G401.6 (cell line): ENCODE results near the gene OR5L1.

ENCODE experiments used
- FAIRE-seq: peaks from 2 replicates; lab custom pipeline; 2012; peaks lifted over from hg19 to GRCh38; lab: Jason Lieb, UNC

The OR5L1 gene

DNA sequence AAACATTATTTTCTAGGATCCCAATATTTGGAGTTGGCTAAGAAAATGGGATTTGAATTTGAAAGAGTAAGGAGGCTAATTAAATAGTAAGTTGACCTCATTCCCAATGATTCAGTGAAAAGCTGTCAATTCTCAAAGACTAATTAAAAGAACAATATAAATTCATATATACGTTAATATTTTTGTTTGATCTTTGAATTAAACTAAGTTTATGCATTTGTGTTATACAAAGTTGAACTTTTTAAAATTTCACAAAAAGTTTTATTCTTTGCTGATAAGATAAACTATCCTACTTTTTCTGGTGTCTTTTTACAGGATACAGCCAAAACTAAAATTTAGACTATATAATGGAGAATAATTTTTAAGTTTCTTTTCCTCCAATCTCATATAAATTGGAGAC lies at the start of gene OR5L1:
Gene OR5L1 (plus strand): TSS at position 301 of the 400 bp plus-strand sequence. CDS start 100 bp downstream, outside the sequence.
- FAIRE-seq: no peak

DNA sequence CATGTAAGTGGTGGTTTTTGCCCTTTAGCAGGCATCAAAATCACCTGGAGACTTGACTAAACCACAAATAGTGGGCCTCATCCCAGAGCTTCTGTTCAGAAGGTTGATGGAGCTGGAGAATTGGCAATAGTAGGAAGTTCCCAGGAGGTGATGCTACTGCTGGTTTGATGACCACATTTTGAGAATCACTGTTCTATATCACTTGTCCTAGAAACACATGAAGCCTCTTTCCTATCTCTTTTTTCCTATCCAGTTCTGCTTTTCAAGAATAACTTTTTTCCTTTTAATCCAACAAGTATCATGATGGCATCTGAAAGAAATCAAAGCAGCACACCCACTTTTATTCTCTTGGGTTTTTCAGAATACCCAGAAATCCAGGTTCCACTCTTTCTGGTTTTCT lies 38.0 kb upstream of the OR5L1 start, which contains the start of gene OR5D13:
Gene OR5D13 (plus strand): TSS at position 301 of the 400 bp plus-strand sequence. CDS start 0 bp downstream, at position 301.
- FAIRE-seq: no peak

DNA sequence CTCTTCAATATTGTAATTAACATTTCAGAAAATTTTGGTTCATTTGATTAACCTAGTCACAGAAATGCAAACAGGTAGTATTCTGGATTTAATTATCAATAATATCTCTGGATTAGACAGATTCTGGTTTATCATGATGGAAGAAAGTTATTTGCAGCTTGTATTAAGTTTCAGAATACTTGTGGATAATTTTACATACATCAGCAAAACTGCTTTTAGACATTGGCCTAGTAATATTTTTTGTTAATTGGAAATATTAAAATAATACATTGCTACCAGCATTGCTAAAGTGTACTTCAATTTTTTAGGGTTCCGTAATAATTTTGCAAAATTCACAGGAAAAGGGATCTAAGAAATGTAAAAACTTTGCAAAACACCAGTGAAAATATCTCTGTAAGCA lies 19.6 kb upstream of the OR5L1 start:
- FAIRE-seq: no peak

DNA sequence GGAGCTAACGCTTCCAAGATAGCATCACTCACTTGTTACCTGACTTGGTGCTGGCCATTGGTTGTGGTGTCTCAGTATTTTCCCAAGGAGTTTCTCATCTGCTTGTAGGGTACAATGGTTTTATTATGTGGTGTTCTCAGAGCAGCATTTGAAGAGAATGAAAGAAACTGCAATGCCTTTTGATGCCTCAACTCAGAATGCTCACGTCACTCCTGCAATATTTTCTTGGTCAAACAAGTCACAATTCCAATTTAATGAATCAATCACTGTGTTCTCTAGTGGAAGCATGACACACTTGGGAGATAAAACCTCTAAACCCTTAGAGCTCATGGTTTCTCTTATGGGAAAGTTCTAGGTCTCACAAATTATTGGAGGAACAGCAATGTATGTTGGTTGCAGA lies 17.8 kb upstream of the OR5L1 start:
- FAIRE-seq: no peak

DNA sequence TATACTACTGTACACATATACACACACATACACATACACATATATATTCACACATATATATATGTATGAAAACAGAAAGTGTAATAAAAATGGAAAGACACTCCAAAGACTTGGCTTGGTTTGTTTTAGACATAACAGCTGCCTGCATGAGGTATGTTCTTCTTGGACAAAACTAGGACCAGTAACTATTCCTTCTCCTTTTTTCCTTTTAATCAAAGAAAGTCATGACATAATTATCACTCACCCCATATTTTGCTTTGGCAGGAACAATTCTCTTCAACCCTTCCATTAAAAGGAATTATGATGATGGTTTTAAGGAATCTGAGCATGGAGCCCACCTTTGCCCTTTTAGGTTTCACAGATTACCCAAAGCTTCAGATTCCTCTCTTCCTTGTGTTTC lies 15.9 kb upstream of the OR5L1 start, which contains the start of gene OR5D14:
Gene OR5D14 (plus strand): TSS at position 301 of the 400 bp plus-strand sequence. CDS start 0 bp downstream, at position 301.
- no peak for FAIRE-seq

DNA sequence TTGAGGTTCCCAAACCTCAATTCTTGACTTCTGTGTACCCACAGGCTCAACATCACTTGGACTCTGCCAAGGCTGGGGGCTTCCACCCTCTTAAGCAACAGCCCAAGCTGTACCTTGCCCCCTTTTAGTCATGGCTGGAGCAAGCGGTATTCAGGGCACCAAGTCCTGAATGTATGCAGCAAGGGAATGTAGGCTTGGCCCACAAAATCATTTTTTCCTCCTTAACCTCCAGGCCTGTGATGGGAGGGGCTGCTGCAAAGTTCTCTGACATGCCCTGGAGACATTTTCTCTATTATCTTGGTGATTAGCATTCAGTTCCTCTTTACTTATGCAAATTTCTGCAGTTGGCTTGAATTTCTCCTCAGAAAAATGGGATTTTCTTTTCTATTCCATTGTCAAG lies 4.9 kb upstream of the OR5L1 start:
- no peak for FAIRE-seq

DNA sequence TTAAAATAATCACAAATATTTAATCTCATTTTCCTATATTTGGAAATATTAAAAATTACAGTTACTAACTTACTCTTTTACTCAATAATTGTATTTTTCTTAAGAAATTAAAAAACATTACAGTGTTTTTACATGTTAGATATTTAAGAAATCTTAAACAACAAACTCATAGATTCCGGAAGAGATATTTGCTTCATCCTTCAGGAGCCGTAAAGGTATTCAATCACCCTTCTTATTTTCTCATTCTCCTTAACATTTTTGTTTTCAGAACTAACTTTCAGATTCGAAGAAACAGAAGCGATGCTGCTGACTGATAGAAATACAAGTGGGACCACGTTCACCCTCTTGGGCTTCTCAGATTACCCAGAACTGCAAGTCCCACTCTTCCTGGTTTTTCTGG lies 8.2 kb downstream of the OR5L1 start, which contains the start of gene OR5D18:
Gene OR5D18 (plus strand): TSS at position 301 of the 400 bp plus-strand sequence. CDS start 0 bp downstream, at position 301.
- FAIRE-seq: no peak

DNA sequence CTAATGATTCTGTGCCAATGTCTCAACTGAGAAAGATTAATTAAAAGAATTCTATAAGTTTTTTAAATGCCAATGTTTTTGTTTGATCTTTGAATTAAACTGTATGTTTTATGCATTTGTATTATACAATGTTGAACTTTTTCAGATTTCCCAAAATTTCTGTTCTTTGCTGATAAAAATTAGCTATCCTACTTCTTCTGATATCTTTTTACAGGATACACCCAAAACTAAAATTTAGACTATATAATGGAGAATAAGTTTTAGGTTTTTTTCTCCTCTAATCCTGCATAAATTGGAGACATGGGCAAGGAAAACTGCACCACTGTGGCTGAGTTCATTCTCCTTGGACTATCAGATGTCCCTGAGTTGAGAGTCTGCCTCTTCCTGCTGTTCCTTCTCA lies 15.8 kb downstream of the OR5L1 start, which contains the start of gene OR5L2:
Gene OR5L2 (plus strand): TSS at position 301 of the 400 bp plus-strand sequence. CDS start 0 bp downstream, at position 301.
- FAIRE-seq: no peak

DNA sequence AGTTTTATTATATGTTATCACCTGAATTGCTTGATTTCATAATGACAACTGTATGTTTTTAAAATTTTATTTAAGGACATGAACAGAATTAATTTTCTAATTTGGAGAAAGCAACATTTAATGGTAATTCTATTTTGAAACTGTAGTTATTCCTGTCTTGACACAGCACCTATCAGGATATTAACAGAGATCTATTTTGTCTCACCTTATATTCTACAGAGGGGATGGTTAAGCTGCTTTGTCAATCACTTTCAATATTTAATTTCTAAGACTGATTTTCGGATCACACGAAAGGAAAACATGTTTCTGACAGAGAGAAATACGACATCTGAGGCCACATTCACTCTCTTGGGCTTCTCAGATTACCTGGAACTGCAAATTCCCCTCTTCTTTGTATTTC lies 27.3 kb downstream of the OR5L1 start, which contains the start of gene OR5D16:
Gene OR5D16 (plus strand): TSS at position 301 of the 400 bp plus-strand sequence. CDS start 0 bp downstream, at position 301.
- FAIRE-seq: no peak

DNA sequence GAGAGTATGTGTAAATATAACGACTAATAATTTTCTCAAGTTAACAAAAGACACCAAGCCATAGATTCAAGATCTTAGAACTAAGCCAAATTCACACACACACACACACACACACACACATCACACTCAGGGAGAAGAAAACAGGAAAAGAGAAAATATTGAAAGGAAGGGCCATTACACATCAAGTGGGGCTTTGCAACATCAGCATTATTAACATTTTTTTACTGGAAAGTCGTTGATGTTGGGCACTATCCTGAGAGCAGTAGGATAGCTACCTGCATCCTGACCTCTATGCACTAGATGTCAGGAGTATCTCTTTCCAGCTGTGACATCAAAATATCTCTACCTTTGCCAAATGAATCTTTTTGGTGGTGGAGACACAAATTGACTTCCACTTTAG lies 36.3 kb downstream of the OR5L1 start:
- no peak for FAIRE-seq

DNA sequence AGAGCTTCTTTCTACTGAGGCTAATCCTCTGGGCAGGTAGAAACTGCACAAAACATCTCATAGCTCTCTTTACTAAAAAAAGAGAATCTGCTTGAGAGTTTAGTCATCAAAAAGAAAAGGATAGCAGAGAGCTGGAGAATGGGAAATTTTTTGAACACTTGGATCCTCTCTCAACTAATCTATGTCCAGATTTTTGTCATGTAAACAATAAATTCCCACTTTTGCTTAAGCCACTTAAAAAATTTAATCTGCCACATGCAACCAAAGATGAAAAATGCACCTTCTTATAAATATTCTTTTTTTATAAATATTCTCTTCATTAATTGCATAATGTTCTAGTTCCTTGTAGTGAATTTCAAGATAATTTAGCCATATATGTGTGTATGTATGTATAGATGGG lies 37.9 kb downstream of the OR5L1 start:
- FAIRE-seq: no peak

DNA sequence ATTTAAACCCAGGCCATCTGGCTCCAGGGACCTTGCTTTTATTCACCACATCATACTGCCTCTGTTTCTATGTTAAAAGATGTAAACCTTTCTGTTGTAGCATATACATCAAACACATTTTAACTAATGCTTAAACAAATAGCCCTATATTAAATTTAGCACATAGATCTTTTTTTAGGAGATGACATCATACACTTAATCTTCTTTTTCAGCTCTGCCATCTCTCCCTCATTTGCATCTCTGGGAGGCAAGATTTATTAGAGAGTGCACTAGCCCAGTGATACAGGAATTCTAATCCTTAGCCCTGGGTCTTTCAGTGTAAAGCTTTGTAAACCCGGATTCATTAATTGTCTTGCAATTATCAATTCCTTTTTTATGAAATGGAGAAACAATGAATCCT lies 41.0 kb downstream of the OR5L1 start:
- FAIRE-seq: no peak

DNA sequence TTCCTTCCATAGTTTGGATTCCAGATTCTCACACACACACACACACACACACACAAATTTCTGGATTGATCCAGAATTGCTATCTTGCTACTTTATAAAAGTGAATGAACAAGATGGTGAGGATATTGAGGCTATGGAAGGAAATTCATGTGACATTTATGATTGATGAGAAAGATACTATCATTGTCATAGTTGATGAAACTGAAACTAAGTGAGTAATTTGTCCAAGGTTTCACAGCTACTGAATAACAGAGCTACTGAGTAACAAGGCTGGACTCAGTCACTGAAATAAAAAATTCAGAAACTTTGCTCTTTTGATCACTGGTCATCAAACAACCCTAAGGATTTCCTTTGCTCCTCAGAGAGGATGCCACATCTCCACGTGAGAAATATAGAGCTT lies 43.5 kb downstream of the OR5L1 start:
- no peak for FAIRE-seq
